H1 (cell line): ENCODE results near the gene SEMA4D.

ENCODE experiments used
- CTCF ChIP-seq, 3 experiments: IDR thresholded peaks; 1 replicate in 2 of 3; 2 replicates in 1 of 3; pipeline versions ENCODE4 v1.5.1 to v1.6.1; 2011; ENCODE audit warnings: low read length in 3 of 3, mild to moderate bottlenecking in 3 of 3, inconsistent platforms in 2 of 3, low read depth in 1 of 3, moderate library complexity in 1 of 3; ENCODE audit not compliant: insufficient read depth in 1 of 3; ENCODE audit errors: control extremely low read depth in 1 of 3
- POLR2A ChIP-seq, 2 experiments: IDR thresholded peaks; 1 replicate in 1 of 2; 2 replicates in 1 of 2; pipeline ENCODE4 v1.6.1; 2011; ENCODE audit warnings: low read depth in 2 of 2, low read length in 2 of 2, mild to moderate bottlenecking in 2 of 2; ENCODE audit errors: control extremely low read depth in 1 of 2

GRCh38 chr9:89527084-89527483 is 29.2 kb upstream of the SEMA4D start:
- TF ChIP-seq CTCF (IDR thresholded peaks at IDR 0.05; ENCODE audit: control extremely low read depth in 1 of 3, insufficient read depth in 1 of 3, low read depth in 1 of 3, low read length in 3 of 3) (no peak), POLR2A (IDR thresholded peaks at IDR 0.05; ENCODE audit: control extremely low read depth in 1 of 2, low read depth in 2 of 2, low read length in 2 of 2) (no peak)
